Limb (tissue), 2 donors: Measurements from ENCODE around the gene RAD9A.

Experiments
- DNase-seq, 2 donors: peaks; one replicate each; pipeline ENCODE4 v3.0.0-alpha.2; 2016; ENCODE audit errors: extremely low spot score in 2 of 2

The RAD9A gene

DNA sequence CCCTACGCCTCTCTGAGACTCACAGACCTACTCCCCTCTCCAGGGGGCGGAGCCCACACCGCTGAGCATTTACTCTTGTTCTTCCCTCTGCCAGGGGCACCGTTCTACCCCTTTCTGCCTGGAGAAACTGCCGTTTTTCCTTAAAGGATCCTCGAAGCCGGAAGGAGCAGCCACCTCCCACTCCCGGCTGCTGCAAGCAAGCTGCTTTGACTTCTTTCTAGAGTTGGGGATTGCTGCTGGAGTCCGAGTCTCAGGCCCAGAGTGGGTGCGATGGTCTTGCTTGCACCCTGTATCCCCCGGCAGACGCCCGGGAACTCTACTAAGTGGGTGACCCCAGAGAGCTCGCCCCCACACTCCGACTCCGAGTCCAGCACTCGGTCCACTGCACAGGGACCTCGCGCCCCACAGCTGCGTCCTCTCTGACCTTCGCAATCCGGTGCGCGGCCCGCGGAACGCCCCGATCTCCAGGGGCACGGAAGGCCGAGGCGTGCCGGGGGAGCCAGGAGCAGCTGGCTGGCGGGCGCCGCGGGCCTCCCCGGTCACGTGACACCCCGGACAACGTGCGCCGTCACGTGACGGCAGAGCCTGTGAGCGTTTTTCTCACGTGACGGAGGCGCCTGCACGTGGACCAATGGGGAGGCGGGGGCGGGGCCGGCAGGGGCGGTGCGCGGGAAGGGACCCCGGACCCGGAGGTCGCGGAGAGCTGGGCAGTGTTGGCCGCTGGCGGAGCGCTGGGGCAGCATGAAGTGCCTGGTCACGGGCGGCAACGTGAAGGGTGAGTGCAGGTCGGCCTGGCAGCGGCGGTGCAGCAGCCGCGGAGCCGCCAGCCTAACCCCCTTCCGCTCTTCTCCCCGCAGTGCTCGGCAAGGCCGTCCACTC, at the start of gene RAD9A:
Gene RAD9A, plus strand, starts transcription at position 683 of the 879 bp plus-strand sequence. Its CDS starts 59 bp downstream, at position 742.
- peak; percentile 95 to 96 for DNase-seq

DNA sequence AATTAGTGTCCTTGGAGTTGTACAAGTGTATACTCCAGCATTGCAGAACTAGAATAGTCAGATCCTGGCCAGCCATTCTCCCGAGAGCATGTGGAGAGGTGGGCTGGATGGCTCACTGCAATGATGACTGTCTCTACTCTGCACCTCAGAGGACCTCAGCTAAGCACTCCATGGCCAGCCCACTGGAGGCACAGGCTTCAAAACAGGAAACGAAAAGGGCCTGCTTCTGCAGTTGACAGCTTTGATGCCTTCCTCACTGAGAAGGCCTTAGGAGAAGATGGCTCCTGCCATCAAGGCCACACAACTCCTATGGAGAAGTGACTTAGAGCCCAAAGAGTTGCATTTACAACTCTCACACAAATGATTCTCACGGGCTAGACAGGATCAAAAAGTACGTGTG, 47.5 kb upstream of the RAD9A start:
- no peak for DNase-seq

DNA sequence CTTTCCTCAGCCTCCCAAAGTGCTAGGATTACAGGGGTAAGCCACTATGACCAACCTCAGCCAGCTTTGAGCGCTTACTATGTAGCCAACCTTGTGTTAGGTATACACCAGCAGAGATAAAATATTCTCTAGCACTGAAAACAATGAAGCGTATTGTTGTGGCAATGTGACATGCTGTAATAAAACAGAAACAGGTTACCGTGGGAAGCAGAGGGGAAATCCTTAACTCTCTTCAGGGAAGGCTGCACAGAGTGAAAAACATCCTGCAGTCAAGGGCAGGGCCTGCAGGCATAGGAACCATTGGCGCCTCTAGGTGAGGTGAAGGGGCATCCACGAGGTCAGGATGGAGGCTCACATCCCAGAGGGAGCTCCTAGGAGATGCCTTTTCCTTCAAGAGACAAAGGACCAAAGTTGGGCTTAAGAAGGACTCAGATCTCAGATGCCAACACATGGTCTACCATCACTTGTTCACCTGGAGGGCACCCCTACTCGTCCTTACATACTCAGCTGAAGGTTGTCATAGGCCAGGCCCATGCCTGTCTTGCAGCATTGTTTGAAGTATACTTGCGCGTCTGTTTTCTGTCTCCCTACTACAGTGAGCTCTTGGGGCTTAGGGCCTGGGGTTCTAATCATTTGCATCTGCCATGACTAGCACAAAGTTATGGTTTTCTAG, 46.4 kb upstream of the RAD9A start:
- no peak for DNase-seq

DNA sequence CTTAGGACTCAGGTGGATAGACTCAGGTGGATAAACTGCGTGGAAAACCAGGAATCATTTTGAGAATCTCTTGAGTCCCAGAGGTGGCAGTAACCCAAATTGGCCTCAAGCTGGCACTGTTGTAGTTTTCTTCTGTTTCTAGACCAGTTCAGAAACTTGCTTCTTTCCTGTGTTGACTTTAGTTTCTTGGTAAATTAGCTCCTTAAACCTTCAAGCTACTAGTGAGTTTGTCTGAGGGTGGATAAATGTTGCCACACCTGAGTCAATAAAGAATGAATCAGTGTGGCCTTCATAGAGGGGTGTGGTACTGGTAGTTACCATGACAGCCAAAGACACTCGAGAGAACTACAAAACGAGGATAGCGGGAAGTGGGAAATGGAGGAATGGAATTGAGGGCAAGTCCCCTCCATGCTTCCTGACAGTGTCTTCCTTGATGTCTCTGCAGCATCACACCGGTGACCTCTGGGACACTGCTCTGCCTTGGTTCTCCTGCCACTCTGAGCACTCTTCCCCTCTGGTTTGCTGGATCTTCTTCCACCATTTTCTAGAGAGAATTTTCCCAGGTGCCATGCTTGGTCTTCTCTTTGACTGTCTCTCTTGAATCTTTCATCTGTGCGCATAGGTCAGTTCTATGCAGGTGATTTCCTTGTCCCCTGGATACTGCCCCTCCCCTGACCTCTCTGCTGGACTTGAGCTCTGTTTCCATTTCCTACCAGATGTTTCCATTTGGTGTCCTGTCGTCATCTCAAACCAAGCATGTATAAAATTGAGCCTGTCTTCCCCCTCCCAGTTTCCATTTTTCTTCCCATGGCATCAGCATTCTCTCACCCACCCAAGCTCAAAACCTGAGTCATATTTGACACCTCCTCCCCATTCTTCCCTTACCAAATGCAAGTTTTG, 45.6 kb upstream of the RAD9A start:
- DNase-seq = no peak

DNA sequence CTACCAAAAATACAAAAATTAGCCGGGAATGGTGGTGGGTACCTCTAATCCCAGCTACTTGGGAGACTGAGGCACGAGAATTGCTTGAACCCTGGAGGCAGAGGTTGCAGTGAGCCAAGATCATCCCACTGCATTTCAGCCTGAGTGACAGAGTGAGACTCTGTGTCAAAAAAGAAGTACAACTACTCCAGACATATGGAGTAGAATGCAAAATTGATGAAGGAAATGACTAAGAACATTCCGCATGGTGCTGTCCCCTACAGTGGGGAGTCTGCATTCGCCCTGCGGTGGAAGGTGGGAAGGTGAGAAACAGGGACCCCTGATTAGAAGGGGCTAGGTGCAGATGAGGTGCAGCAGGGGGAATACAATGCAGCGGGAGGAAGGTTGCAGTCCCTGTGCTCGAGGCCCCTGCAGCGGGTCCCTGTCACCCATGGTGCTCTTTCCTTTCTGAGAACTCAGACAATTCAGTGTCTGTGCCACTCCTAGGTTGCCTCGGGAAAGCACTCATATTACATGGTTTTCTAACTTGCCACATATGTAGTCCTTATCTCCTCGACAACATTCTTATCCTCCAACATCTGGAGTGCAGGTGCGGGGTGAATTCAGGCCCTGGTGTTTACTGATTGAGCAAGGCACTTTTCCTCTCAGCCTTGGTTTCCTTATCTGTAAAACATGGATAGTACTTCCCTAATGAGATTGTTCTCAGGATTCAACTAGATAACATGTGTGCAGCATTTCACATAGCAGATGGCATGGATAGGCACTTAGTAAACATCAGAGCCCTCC, 43.6 kb upstream of the RAD9A start:
- no peak for DNase-seq

DNA sequence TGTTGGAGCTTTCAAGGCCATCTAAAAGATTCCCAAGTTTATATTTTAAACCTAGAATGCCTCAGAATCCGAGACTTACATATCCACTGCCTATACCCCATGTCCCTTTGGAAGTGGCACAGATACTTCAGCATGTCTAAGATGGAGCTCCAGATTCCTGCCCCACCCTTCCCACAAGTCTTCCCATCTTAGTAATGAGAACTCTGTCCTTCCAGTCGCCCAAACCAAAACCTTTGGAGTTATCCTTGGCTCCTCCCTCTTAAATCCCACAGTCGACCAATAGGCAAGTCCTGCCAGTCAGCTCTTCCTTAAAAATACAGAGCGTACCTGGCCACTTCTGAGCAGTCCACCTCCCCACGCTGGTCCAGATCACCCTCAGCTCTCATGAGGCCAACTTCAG, 42.8 kb upstream of the RAD9A start:
- no peak for DNase-seq

DNA sequence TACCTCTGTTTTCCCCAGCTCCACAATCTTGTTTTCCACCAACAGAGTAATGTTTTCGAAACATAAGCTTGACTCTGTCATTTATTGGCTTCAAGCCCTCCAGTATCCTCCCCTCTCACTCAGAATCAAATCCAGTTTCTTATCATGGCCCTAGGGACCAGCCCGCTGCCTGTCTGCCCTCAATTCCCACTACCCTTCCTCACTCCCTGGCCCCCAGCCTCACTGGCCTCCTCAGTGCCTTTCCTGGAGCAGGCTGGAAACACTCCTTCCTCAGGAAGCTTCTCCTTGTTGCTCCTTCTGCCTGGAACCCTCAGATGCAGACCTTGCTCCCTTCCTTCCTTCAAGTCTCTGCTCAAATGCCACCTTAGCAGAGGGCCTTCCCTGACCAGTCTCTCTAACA, 42.3 kb upstream of the RAD9A start:
- no peak for DNase-seq

DNA sequence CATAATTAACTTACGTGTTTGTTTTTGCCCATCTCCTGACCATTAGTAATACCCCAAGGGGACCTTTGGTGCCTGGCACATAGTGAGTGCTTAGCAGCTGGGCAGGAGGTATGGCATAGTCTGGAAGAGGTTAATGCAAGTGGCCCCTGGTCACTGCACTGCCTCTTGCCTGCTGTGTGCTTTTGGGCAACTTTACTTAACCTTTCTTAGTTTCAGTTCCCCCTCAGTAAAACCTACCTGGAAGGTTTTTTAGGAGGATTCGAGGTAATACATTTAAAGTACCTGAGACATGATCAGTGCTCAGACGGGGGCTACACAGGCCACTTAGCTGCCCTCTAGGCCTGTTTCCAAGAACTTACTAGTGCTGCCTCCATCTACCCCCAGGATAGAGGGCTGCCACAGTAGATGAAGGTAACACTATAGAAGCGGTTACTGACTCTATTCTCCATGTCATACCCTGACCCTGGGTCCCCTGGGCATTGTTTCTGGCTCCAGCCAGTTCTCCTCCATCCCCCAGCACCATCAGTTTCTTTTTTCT, 41.8 kb upstream of the RAD9A start:
- no peak for DNase-seq

DNA sequence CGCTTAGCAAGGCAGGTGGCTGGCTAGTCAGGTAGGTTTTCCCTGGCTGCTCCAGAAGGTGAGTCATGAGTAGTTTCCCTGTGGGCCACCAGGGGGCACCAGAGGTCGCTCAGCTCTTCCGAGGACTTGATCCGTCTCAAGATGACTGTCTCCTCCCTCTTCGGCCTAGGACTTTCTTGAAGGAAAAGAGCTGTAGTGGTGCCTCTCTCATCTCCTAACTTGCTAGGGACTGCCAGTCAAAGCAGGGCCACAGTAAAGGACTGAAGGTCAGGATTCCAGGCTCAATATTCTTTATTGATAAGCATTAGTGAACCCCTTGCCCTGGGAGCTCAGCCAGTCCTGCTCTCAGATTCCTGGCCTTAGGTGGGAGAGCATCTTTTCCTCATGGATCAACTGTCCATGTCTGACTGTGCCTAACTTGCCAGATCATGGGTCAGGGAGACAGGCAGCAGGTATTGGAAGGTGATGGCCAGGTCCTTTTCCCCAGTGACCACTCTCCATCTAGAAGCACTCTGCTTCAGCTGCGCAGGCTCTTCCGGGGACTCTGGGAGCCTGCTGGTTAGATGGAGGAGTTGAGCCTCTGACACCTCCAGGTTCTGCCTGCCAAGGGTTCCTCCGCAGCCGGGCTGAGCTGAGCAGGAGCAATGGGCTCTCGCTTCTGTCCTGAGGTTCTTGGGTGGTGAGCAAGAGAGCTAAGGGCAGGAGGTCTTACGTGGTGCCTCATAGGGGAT, 40.3 kb upstream of the RAD9A start:
- peak; percentile 76 to 87 for DNase-seq

DNA sequence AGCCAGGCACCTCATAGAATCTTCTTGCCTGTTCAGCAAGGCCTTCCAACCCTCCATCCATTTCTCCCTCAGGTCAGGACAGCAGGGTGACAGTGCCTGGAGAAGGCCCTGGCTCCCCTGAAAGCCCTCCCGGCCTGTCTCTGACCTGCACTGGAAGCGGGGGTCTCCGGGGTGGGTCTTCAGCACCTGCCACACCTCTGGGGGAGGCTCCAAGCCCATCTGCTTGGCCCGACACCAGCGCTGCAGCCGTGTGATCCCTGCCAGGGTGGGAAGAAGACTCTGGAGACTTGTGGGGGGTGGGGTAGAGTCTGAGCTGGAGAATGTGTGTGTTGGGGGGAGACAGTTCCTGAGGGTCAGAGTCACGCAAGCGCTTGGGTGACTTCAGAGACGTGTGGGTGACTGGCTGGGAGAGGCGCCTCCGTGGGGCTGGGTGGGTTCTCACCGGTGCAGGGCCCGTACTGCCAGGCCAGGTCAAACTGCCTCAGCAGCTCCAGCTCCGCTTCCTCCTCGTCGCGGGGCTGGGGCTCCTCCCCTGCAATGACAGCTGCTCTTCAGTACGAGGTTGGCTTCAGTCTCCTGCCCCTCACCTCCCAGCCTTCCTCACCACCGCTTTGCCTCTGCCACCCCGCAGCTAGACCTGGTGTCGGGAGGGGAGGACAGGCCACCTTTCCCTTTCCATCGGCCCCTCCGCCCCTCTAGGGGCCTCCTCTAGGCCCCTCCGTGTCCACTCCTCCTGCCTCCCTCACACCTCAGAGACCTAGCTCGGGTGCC, 39.1 kb upstream of the RAD9A start:
- DNase-seq = no peak

DNA sequence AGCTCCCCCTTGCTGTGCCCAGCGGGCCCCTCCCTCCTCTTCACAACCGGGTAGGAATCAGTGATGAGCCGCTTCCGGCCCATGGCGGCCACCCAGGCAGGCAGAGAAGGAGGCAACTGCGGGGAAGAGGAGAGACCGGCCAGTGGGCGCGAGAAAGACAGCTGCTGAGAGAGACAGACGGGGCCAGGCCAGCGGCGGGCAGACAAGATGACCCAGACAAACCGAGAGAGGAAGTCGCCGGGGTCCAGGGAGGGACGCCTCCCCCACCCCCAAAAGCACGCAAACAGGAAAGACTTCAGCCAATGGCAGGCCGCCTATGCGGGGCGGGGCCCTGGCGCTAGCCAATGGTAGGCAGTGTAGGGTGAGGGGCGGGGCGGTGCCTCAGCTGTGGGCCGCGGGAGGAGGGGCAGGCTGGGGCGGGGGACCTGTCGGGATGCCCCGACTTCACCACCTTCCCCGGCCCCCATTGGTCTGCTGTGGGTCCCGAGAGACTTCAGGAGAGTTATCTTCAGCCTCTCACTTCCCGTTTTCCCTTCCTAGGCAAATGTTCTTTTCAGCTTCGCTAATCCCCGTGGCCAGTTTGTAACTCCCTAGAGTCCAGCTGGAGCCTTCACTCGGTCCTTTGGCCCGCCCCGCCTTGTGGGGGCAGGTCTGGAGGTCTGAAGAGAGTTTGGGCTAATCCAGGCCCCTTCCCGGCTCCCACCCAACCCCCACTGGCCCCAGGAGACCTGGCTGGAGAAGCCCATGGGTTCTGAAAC, 38.3 kb upstream of the RAD9A start, which contains the start of gene POLD4:
Gene POLD4, minus strand, starts transcription at position 230 of the 758 bp plus-strand sequence. Its CDS starts 147 bp downstream, at position 83.
- peak; percentile 95 to 97 for DNase-seq

DNA sequence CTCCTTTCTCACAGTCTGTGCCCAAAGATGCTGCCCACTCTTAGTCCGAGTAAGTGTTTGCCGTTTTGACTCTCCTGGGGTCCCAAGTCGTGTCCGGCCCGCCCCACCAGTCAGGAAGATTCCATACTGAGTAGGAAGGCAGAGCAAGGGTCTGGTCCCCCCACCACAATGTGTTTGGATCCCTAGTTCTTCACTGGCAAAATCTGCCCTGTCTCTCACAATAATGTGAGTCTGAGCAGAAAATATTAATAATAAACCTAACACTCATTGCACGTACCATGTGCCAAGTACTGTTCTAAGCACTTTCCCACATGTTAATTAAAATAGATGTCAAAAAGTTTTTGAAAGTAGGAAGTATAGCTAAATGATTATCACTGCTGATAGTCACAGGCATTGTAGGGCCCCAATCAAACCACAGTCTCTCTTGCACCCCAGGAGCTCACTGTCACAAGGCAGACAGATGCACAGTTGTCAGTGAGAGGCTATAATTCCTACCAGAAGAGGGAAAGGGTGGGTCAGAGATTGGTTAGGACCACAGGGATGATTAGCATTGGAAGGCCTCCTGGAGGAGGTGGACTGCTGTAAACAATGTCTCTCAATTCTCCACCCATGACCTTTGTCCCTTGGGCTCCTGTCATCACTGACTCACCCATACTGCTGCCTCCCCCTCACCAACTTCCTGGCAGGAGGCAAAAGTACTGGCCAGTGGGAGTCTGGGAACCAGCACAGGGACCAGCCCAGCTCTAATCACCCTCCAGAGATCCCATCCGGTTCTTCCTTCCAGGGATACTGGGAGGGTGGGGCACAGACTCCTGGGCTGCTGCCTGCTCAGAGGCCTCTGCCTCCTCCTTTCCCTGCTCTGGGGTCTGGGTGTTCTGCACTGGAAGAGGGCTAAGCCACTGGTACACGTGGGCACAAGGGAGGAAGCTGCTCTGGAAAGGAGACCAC, 37.4 kb upstream of the RAD9A start:
- DNase-seq = no peak

DNA sequence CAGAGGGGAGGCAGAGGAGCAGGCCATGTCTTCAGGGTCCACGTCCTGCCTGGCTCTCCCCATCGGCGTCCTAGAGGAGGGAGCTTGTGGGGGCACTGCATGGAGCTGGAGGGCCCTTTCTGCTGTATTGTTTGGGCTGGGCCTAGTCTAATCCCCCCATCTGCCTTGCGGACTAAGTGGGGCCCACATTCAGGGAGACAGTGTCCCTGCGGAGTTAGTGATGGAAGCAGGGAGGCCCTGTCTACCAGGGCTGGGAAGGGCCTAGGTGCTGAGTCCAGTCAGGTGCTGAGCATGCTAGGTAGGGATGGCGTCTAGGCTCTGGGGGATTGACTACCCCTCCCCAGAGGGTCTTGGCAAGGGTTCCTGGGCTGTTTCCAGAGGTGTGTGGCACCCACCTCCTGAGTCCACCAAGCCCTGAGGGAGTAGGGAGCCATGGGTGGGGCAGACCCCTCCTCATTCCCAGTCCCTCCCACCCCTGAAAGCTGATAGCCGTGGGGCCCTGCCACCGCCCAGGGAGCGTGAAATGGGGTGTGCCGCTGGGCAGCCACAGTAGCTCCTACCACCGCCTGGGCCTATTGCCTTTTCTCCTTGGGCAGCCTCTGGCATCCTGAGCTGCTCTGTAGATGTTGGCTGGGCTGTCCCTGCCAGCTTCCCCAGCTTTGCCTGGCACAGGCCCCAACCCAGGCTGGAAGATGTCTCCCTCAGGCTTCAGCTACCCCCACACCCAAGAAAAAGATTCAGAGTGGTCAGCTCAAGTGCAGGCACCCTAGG, 36.6 kb upstream of the RAD9A start:
- no peak for DNase-seq

DNA sequence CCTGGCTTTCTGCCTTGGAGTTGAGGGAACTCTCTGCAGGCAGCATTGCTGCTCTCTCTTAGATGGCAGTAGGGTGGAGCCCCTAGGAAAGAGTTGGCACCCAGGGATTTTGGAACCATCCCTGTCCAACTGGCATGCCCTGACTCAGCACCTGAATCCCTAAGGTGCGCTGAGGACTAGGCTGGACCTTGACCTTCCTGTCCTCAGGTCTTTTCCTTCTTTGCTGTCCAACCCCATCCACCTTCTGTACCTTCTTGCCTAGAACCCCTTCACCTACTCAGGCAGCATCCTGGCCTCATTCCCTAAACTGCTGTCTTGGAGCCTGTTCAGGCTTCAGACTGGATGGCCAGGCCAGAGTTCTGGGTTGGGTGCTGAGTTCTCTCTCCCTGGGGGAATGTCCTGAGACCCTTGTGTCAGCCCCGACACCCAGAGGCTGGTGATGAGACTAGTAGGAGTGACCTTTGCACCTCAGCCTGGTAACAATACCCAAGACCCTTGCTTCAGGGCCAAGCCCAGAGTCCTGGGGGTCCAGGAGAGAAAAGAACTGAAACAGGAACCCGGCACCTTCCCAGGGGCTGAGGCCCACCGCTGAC, 35.9 kb upstream of the RAD9A start:
- DNase-seq = no peak

DNA sequence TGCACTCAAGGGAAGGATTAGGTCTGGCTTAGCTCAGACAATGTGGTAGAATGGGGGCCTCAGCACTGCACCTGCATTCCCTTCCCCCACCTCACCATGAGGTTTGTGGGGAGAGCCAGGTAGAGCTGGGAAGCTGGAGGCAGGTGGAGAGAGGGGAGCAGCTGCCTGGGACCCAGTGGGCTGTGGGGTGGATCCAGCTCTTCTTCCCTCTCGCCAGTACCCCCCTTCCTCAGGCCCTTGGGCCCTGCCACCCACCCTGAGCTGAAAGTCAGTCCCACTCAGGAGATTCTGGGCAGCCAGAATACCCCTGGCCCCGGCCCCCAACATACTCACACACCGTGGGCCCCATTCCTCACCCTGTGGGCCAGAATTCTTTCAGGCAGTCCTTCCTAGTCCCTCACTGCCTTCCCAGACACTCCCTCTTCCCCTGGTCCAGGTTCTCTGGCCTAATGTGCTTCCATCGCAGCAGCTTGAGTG, 35.4 kb upstream of the RAD9A start:
- DNase-seq = no peak
